NT2/D1 (cell line): ENCODE data around the gene ALLC.

Experiments
- DNase-seq: peaks from one replicate; pipeline ENCODE4 v3.0.0-alpha.2; 2011; ENCODE audit warnings: low read depth, low spot score
- H3K27me3 ChIP-seq: 2 replicates; pipeline ENCODE4 v1.6.0; 2011; ENCODE audit warnings: mild to moderate bottlenecking; ENCODE audit not compliant: insufficient read length, insufficient read depth
- H3K36me3 ChIP-seq: 2 replicates; pipeline ENCODE4 v1.6.1; 2011; ENCODE audit warnings: mild to moderate bottlenecking, low read length, mixed read lengths; ENCODE audit not compliant: insufficient read depth, insufficient read length
- H3K4me1 ChIP-seq: 2 replicates; pipeline ENCODE4 v1.5.1; 2011; ENCODE audit not compliant: insufficient read depth, insufficient read length
- H3K4me3 ChIP-seq: 2 replicates; pipeline ENCODE4 v1.5.1; 2011; ENCODE audit warnings: low read depth; ENCODE audit not compliant: insufficient read length
- H3K9ac ChIP-seq: 2 replicates; pipeline ENCODE4 v1.6.0; 2011; ENCODE audit warnings: low read depth; ENCODE audit not compliant: insufficient read length
- H3K9me3 ChIP-seq: 2 replicates; pipeline ENCODE4 v1.5.1; 2011; ENCODE audit warnings: mild to moderate bottlenecking, low read length; ENCODE audit not compliant: insufficient read depth
- SUZ12 ChIP-seq: IDR thresholded peaks from 2 replicates; pipeline ENCODE4 v1.6.1; 2011; ENCODE audit not compliant: insufficient read length, insufficient read depth; ENCODE audit errors: extremely low read depth
- YY1 ChIP-seq: IDR thresholded peaks from 2 replicates; pipeline ENCODE4 v1.6.1; 2011; ENCODE audit not compliant: insufficient read length, insufficient read depth
- ZNF274 ChIP-seq: IDR thresholded peaks from 2 replicates; pipeline ENCODE4 v1.6.1; 2011; ENCODE audit warnings: mild to moderate bottlenecking, low read depth, low read length

Gene ALLC

GRCh38 chr2:3644891-3645605 lies 13.0 kb upstream of the ALLC start:
- Histone ChIP-seq H3K4me3 (no peak overlapping the region), H3K27me3 (peaks cover 4% of the 10 kb centered on the region), H3K9ac (no peak overlapping the region), H3K4me1 (no peaks in the 10 kb centered on the region), H3K36me3 (no peaks in the 10 kb centered on the region), H3K9me3 (peaks cover 6% of the 10 kb centered on the region; the same call in 1 of the 2 replicates)
- TF ChIP-seq ZNF274, result no peak
- no peak for DNase-seq

GRCh38 chr2:3645745-3646389 lies 12.1 kb upstream of the ALLC start:
- Histone ChIP-seq H3K9me3 (peaks cover 6% of the 10 kb centered on the region; the same call in 1 of the 2 replicates), H3K4me3 (no peak overlapping the region), H3K9ac (no peak overlapping the region), H3K4me1 (no peaks in the 10 kb centered on the region), H3K27me3 (peaks cover 4% of the 10 kb centered on the region), H3K36me3 (no peaks in the 10 kb centered on the region)
- TF ChIP-seq ZNF274 (no peak), YY1 (no peak), SUZ12 (no peak)
- DNase-seq, result no peak

- no peak overlapping the region for H3K4me3 ChIP-seq
- no peaks in the 10 kb centered on the region for H3K4me1 ChIP-seq
- H3K27me3 ChIP-seq, result peaks cover 4% of the 10 kb centered on the region
- no peak overlapping the region for H3K9ac ChIP-seq
- no peaks in the 10 kb centered on the region for H3K36me3 ChIP-seq
- TF ChIP-seq SUZ12 (no peak), YY1 (no peak), ZNF274 (no peak)
- H3K9me3 ChIP-seq, result peaks cover 6% of the 10 kb centered on the region; the same call in 1 of the 2 replicates
- no peak for DNase-seq
Measured at GRCh38 chr2:3646446-3646845, 11.6 kb upstream of the ALLC start.

- Histone ChIP-seq H3K36me3 (no peaks in the 10 kb centered on the region), H3K27me3 (peaks cover 4% of the 10 kb centered on the region), H3K4me1 (no peaks in the 10 kb centered on the region), H3K9ac (no peak overlapping the region), H3K4me3 (no peak overlapping the region), H3K9me3 (peaks cover 6% of the 10 kb centered on the region; the same call in 1 of the 2 replicates)
- TF ChIP-seq ZNF274 (no peak), SUZ12 (no peak)
- no peak for DNase-seq
Measured at GRCh38 chr2:3647246-3647645, 10.8 kb upstream of the ALLC start.

DNA sequence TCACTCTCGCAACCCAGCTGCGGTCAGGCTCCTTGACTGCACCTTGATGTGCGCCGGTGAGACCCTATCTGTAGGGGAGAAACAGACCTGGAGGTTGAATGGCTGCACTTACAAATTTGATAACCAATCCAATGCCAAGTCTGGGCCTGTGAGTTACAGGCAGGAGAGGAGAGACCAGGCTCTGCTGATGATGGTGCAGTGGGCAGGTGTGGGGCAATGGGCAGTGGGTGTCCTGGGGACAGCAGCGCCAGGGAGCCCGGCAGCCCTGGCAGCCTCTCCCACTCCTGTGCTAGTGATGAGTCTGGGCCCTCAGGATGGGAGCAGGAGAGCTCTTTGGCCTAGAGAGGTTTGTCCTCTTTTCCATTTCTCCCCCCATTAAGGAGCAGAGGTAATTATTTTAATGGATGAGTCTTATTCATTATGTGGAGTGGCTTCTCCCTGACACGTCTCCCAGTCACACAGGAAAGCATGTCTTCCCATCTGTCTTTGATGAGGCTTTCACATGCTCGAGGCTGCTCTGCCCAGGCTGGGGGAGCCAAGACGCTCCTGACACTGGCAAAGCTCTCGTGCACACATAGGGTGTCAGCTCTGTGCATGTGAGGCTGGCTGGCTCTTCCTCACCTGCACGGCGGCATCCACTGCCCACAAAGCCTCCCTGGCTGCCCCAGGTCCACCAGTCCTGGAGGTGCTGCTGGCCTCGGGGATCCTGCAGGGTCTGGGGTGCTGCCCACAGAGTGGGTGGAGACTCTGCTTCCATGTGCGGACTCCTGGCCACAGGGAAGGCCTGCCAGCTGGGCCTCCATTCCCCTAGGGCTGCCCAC lies 10.0 kb upstream of the ALLC start:
- no peak for DNase-seq

DNA sequence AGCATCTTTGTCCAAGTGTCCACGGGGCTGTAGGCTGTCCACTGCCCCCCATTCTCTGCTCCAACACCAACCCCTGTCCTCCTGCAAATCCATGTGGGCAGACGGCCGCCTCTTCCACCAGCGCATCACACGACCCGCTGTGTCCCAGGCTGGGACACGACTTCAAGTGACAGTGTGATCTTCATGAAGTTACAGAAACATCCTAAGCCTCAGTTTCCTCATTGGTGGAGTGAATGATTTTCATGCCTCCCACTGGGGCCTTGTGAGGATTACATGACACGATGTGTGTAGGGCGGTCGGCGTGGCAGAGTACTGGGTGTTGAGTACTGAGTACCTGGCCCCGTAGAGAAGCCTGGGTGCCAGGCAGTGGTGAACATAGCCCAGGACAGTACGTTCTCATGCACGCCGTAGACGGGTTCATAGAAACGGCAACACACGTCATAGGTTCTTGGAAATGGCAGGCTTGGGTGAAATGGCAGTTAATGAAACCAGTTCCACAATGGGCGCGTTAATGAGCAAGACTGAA lies 9.3 kb upstream of the ALLC start:
- TF ChIP-seq YY1, result no peak
- no peak for TF ChIP-seq SUZ12
- TF ChIP-seq ZNF274, result no peak
- H3K4me1 ChIP-seq, result no peaks in the 10 kb centered on the region
- no peak for DNase-seq
- H3K27me3 ChIP-seq, result peaks cover 4% of the 10 kb centered on the region
- H3K36me3 ChIP-seq, result no peaks in the 10 kb centered on the region
- H3K9me3 ChIP-seq, result peaks cover 6% of the 10 kb centered on the region; the same call in 1 of the 2 replicates
- no peak overlapping the region for H3K4me3 ChIP-seq
- no peak overlapping the region for H3K9ac ChIP-seq

More for the DNA sequence above, 10.0 kb upstream of the ALLC start:
- H3K4me1 ChIP-seq, result no peaks in the 10 kb centered on the region
- no peaks in the 10 kb centered on the region for H3K36me3 ChIP-seq
- H3K27me3 ChIP-seq, result peaks cover 4% of the 10 kb centered on the region
- TF ChIP-seq SUZ12, result no peak
- no peak for TF ChIP-seq YY1
- TF ChIP-seq ZNF274, result no peak
- peaks cover 6% of the 10 kb centered on the region; the same call in 1 of the 2 replicates for H3K9me3 ChIP-seq
- no peak overlapping the region for H3K9ac ChIP-seq
- no peak overlapping the region for H3K4me3 ChIP-seq

- DNase-seq, result no peak
- H3K9me3 ChIP-seq, result peaks cover 6% of the 10 kb centered on the region; the same call in 1 of the 2 replicates
- no peaks in the 10 kb centered on the region for H3K36me3 ChIP-seq
- no peak for TF ChIP-seq ZNF274
- TF ChIP-seq YY1, result no peak
- TF ChIP-seq SUZ12, result no peak
- no peaks in the 10 kb centered on the region for H3K4me1 ChIP-seq
- peaks cover 4% of the 10 kb centered on the region for H3K27me3 ChIP-seq
- no peak overlapping the region for H3K9ac ChIP-seq
- no peak overlapping the region for H3K4me3 ChIP-seq
Measured at GRCh38 chr2:3649581-3649980, 8.4 kb upstream of the ALLC start.
